Middle frontal gyrus (tissue), 1 donor: ENCODE data around the gene FGFR2.
A peak's percentile ranks its signal among the peaks of the same experiment; 100 is the strongest.

Experiments
- DNase-seq: peaks from one replicate; pipeline ENCODE4 v3.0.0-alpha.2; 2015; ENCODE audit warnings: low spot score; ENCODE audit errors: extremely low spot score

FGFR2 gene

GRCh38 chr10:121610798-121611323, 12.6 kb upstream of the FGFR2 start:
- DNase-seq: no peak

GRCh38 chr10:121609426-121610380, 11.5 kb upstream of the FGFR2 start:
- no peak for DNase-seq

GRCh38 chr10:121608469-121609190, 10.4 kb upstream of the FGFR2 start:
- DNase-seq: no peak

GRCh38 chr10:121607310-121608055, 9.2 kb upstream of the FGFR2 start:
- no peak for DNase-seq

GRCh38 chr10:121605708-121606107, 7.5 kb upstream of the FGFR2 start:
- no peak for DNase-seq

- no peak for DNase-seq
Measured at GRCh38 chr10:121601458-121601857, 3.2 kb upstream of the FGFR2 start.

- no peak for DNase-seq
Measured at GRCh38 chr10:121600611-121601010, 2.4 kb upstream of the FGFR2 start.

- DNase-seq: no peak
Measured at GRCh38 chr10:121599947-121600346, 1.7 kb upstream of the FGFR2 start.

- no peak for DNase-seq
Measured at GRCh38 chr10:121597504-121598262, 561 bp downstream of the FGFR2 start.

- no peak for DNase-seq
Measured at GRCh38 chr10:121596689-121597503, 1.3 kb downstream of the FGFR2 start.

- no peak for DNase-seq
Measured at GRCh38 chr10:121595806-121596688, 2.2 kb downstream of the FGFR2 start.

GRCh38 chr10:121595351-121595805, 2.9 kb downstream of the FGFR2 start:
- no peak for DNase-seq

- no peak for DNase-seq
Measured at GRCh38 chr10:121594623-121595350, 3.5 kb downstream of the FGFR2 start.

GRCh38 chr10:121594076-121594475, 4.2 kb downstream of the FGFR2 start:
- no peak for DNase-seq

- peak; percentile 22 for DNase-seq
Measured at GRCh38 chr10:121593281-121594075, 4.8 kb downstream of the FGFR2 start.

- DNase-seq: no peak
Measured at GRCh38 chr10:121592155-121592890, 5.9 kb downstream of the FGFR2 start.

GRCh38 chr10:121591186-121591585, 7.1 kb downstream of the FGFR2 start:
- no peak for DNase-seq
